Parathyroid adenoma (tissue), 2 donors: ENCODE measurements around the gene NMNAT2.

ENCODE experiments used
- H2AFZ ChIP-seq: fragments of 300-600 bp; sonication (generic); one replicate; pipeline ENCODE4 v1.7.0; 2017; ENCODE audit warnings: antibody characterized with exemption, mild to moderate bottlenecking
- H3K27ac ChIP-seq: fragments of 300-600 bp; sonication (generic); one replicate; pipeline ENCODE4 v1.7.0; 2017
- H3K27me3 ChIP-seq: fragments of 300-600 bp; sonication (generic); one replicate; pipeline ENCODE4 v1.7.0; 2017; ENCODE audit warnings: low read length; ENCODE audit not compliant: control insufficient read depth, insufficient read depth
- H3K36me3 ChIP-seq: fragments of 300-600 bp; sonication (generic); one replicate; pipeline ENCODE4 v1.7.0; 2017; ENCODE audit warnings: low read length; ENCODE audit not compliant: control insufficient read depth, insufficient read depth
- H3K4me1 ChIP-seq: fragments of 300-600 bp; sonication (generic); one replicate; pipeline ENCODE4 v1.7.0; 2017; ENCODE audit warnings: control low read depth
- H3K4me2 ChIP-seq: fragments of 300-600 bp; sonication (generic); one replicate; pipeline ENCODE4 v1.7.0; 2017; ENCODE audit warnings: low read length
- H3K4me3 ChIP-seq: fragments of 300-600 bp; sonication (generic); one replicate; pipeline ENCODE4 v1.7.0; 2017; ENCODE audit warnings: low read depth, low read length
- H3K79me2 ChIP-seq: fragments of 300-600 bp; sonication (generic); one replicate; pipeline ENCODE4 v1.7.0; 2017; ENCODE audit warnings: control low read depth
- H3K9ac ChIP-seq: fragments of 300-600 bp; sonication (generic); one replicate; pipeline ENCODE4 v1.7.0; 2017; ENCODE audit warnings: mild to moderate bottlenecking
- H3K9me3 ChIP-seq: fragments of 300-600 bp; sonication (generic); one replicate; pipeline ENCODE4 v1.7.0; 2017; ENCODE audit warnings: low read length; ENCODE audit not compliant: control insufficient read depth
- TF ChIP-seq, protein P1 (sequence below): fragments of 300-600 bp; sonication (generic); IDR thresholded peaks from one replicate; pipeline ENCODE4 v1.7.0; 2017; ENCODE audit warnings: antibody characterized with exemption, mild to moderate bottlenecking
- donor health status: primary hyperparathyroidism.

NMNAT2 gene

DNA sequence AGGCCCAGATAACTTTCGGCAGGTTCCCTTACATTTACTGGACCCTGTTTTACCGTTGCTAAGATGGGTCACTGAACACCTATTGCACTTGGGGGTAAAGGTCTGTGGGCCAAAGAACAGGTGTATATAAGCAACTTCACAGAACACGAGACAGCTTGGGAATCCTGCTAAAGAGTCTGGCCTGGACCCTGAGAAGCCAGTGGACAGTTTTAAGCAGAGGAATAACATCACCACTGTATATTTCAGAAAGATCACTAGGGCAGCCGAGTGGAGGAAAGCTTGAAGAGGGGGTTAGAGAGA lies 177.7 kb downstream of the NMNAT2 start:
- Histone ChIP-seq H3K9ac (no peak overlapping the region), H3K9me3 (no peaks in the 10 kb centered on the region), H3K27ac (no peak overlapping the region), H3K4me1 (no peaks in the 10 kb centered on the region), H3K4me2 (no peak overlapping the region), H2AFZ (no peak overlapping the region), H3K36me3 (no peaks in the 10 kb centered on the region), H3K4me3 (no peak overlapping the region), H3K27me3 (no peaks in the 10 kb centered on the region), H3K79me2 (no peaks in the 10 kb centered on the region)
- TF ChIP-seq, protein P1, sequence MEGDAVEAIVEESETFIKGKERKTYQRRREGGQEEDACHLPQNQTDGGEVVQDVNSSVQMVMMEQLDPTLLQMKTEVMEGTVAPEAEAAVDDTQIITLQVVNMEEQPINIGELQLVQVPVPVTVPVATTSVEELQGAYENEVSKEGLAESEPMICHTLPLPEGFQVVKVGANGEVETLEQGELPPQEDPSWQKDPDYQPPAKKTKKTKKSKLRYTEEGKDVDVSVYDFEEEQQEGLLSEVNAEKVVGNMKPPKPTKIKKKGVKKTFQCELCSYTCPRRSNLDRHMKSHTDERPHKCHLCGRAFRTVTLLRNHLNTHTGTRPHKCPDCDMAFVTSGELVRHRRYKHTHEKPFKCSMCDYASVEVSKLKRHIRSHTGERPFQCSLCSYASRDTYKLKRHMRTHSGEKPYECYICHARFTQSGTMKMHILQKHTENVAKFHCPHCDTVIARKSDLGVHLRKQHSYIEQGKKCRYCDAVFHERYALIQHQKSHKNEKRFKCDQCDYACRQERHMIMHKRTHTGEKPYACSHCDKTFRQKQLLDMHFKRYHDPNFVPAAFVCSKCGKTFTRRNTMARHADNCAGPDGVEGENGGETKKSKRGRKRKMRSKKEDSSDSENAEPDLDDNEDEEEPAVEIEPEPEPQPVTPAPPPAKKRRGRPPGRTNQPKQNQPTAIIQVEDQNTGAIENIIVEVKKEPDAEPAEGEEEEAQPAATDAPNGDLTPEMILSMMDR, result no peak

DNA sequence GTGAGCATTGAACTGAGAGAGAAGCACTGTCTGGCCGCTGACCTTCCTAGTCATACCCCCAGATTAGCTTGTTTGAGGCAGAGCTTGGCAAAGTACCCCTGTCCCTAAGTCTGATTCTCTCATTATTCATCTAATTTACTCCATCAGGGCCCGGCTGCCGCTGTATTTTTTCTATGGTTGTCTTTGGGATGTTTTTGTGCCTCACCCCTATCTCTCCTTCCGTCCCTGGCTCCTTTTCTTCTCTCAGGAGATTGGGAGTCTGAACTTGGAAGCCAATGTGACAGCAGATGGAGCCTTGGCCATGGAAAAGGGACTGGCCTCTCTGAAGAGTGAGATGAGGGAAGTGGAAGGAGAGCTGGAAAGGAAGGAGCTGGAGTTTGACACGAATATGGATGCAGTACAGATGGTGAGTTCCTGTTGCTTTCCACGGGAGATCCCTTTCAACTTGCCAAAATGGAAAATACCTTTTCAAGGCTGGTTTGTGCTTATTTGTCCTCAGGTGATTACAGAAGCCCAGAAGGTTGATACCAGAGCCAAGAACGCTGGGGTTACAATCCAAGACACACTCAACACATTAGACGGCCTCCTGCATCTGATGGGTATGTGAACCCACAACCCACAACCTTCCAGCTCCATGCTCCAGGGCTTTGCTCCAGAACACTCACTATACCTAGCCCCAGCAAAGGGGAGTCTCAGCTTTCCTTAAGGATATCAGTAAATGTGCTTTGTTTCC lies 178.2 kb downstream of the NMNAT2 start:
- no peak overlapping the region for H3K4me3 ChIP-seq

DNA sequence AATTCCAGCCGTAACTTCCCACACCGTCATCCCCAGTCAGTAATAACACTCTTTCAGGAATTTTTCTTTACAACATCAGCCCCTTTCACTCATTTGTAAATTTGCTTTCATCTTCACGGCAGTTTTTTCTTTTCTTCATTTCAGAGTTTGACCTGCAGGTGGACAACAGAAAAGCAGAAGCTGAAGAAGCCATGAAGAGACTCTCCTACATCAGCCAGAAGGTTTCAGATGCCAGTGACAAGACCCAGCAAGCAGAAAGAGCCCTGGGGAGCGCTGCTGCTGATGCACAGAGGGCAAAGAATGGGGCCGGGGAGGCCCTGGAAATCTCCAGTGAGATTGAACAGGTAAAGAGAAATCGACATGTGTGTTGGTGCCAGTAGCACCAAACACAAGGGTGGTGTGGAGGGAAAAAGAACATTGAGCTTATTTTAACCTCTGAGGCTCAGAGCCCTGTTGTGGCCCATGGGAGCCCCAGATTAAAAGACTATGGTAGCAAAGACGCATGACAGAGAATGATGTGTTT lies 178.9 kb downstream of the NMNAT2 start:
- Histone ChIP-seq H3K4me1 (no peaks in the 10 kb centered on the region), H3K4me2 (no peak overlapping the region), H3K9ac (no peak overlapping the region), H3K9me3 (no peaks in the 10 kb centered on the region), H3K36me3 (no peaks in the 10 kb centered on the region), H3K79me2 (no peaks in the 10 kb centered on the region), H2AFZ (no peak overlapping the region), H3K27me3 (no peaks in the 10 kb centered on the region), H3K27ac (no peak overlapping the region), H3K4me3 (no peak overlapping the region)
- TF ChIP-seq, protein P1, result no peak

More for the DNA sequence above, 178.2 kb downstream of the NMNAT2 start:
- Histone ChIP-seq H3K27ac (no peak overlapping the region), H3K4me2 (no peak overlapping the region), H3K9ac (no peak overlapping the region), H3K79me2 (no peaks in the 10 kb centered on the region), H3K27me3 (no peaks in the 10 kb centered on the region), H2AFZ (no peak overlapping the region), H3K36me3 (no peaks in the 10 kb centered on the region), H3K4me1 (no peaks in the 10 kb centered on the region), H3K9me3 (no peaks in the 10 kb centered on the region)
- TF ChIP-seq, protein P1, result no peak

DNA sequence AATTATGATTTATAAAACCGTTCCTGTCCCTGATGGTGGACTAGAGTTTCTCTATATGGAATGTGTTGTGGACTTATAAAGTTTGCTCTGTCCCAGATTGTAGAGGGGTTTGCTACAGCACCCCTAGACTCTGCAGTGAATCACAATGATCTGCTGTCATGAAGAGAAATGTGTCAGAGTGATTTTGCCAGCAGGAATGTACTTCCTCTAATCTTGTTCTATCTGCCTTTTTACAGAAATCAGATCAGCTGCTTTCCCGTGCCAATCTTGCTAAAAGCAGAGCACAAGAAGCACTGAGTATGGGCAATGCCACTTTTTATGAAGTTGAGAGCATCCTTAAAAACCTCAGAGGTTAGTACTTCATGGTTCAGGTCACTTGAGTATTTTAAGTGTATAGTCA lies 180.1 kb downstream of the NMNAT2 start:
- Histone ChIP-seq H3K27ac (no peak overlapping the region), H3K9ac (no peak overlapping the region), H3K36me3 (no peaks in the 10 kb centered on the region), H3K9me3 (no peaks in the 10 kb centered on the region), H3K4me2 (no peak overlapping the region), H2AFZ (no peak overlapping the region), H3K27me3 (no peaks in the 10 kb centered on the region), H3K4me1 (no peaks in the 10 kb centered on the region), H3K4me3 (no peak overlapping the region), H3K79me2 (no peaks in the 10 kb centered on the region)
- TF ChIP-seq, protein P1, result no peak

DNA sequence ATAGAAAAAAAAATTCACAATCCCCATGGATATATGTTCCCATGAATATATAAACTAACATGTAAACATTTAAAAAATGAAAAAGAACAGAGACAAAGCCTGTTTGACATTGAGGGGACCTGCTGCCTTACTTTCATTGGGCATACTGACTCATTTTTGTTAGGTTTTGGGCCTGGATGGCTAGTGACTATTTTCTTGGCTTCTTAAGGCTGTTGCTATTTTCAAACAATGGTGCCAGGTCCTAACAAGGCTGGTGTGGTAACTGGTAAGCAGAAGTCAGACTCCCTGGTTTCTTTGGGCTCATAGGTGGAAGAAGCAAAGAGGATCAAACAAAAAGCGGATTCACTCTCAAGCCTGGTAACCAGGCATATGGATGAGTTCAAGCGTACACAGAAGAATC lies 181.1 kb downstream of the NMNAT2 start:
- Histone ChIP-seq H2AFZ (no peak overlapping the region), H3K79me2 (no peaks in the 10 kb centered on the region), H3K4me3 (no peak overlapping the region), H3K36me3 (no peaks in the 10 kb centered on the region), H3K27me3 (no peaks in the 10 kb centered on the region), H3K4me2 (no peak overlapping the region), H3K4me1 (no peaks in the 10 kb centered on the region), H3K9ac (no peak overlapping the region), H3K9me3 (no peaks in the 10 kb centered on the region), H3K27ac (no peak overlapping the region)
- TF ChIP-seq, protein P1, result no peak
